Measurements from ENCODE around the gene TOM1L1. TPM values are rescaled to one million over a fixed set of nuclear protein-coding genes. Genes with fewer than 3 reads are reported as not detected.

TOM1L1 gene
- total RNA-seq, 1 donor from 2014 or later = 16.7 TPM

DNA sequence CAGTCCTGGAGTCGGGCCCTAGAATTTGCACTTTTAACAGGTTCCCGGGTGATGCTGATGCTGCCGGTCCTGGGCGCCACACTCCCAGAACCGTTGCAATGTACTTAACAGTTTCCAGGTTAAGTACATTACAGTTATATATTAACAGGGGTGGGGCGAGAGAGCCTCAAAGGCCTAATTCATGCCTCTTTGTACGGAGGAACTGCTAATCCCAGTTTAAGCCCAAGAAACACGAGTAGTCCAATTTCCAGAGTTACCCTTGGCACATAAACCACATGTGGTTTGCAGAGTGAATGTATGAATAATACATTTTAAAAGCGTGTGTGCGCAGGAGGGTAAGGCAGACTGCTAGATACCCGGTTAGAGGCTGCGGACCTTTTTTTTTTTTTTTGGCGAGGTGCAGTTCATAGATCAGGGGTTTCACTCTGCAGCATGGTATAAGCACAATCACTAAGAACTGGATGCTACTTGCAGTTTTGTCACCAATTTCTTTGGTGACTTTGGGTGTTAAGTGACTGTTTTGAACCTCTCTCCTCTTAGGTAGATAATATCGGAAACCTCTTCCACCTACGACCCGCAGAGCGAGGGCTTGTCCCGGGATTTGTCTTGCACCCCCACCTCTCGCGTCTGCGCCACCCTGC is 67.1 kb downstream of the TOM1L1 start:
- H3K36me3 Mint-ChIP-seq (ENCODE audit: low read depth, unreplicated experiment) = no peaks in the 10 kb centered on the region
- no peak for DNase-seq (ENCODE audit: low spot score)
- H3K9me3 Mint-ChIP-seq (ENCODE audit: unreplicated experiment) = no peaks in the 10 kb centered on the region

DNA sequence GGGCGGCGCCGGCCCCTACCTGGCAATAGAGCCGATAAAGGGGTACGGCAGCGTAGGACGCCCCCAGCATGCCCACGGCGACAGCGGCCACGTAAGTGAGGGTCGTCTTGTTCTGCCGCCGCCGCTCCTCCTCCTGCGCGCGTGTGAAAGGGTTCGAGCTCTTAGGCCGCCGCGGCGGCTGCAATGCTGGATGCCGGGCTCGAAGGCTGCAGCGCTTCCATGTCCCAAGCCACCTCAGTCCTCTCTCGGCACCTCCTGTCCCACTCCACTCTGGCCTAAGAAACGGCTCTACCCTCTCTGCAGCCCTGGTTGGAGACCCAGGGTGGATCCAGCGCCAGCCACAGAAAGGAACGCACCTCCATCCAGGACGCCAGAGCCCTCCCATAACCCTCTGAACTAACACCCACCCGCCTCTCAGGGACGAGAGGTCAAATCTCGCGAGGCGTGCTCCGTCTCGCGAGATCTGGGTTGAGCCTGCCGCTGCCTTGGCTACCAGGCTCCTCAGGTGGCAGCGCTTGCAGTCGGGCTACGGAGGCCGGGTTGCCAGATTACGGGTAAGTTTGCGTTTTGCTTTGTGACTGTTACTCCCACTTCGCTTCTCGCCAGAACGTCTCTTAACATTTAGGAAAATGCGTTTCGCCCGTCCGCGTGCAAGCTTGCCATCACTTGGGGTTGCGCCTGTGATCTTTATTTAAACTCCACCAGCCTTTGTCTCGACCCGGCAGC is 67.8 kb downstream of the TOM1L1 start, which contains the start of the genes COX11 and STXBP4:
Gene COX11 (minus strand): TSS at position 393 of the 726 bp plus-strand sequence. CDS start 8 bp downstream, at position 385.
Gene STXBP4 (plus strand): TSS at position 504 of the 726 bp plus-strand sequence. CDS start 17,455 bp downstream, outside the sequence.
- DNase-seq (ENCODE audit: low spot score) = peak; percentile 96
- Mint-ChIP-seq H3K9me3 (ENCODE audit: unreplicated experiment) (no peaks in the 10 kb centered on the region), H3K27me3 (ENCODE audit: unreplicated experiment) (no peaks in the 10 kb centered on the region), H3K4me3 (ENCODE audit: unreplicated experiment) (no peak within 1 kb of the TSS), H3K36me3 (ENCODE audit: low read depth, unreplicated experiment) (no peaks in the 10 kb centered on the region), H3K27ac (ENCODE audit: unreplicated experiment) (peak within 1 kb of the TSS; percentile 31), H3K4me1 (ENCODE audit: unreplicated experiment) (peaks cover 7% of the 10 kb centered on the region)
- TF ChIP-seq, protein P1, sequence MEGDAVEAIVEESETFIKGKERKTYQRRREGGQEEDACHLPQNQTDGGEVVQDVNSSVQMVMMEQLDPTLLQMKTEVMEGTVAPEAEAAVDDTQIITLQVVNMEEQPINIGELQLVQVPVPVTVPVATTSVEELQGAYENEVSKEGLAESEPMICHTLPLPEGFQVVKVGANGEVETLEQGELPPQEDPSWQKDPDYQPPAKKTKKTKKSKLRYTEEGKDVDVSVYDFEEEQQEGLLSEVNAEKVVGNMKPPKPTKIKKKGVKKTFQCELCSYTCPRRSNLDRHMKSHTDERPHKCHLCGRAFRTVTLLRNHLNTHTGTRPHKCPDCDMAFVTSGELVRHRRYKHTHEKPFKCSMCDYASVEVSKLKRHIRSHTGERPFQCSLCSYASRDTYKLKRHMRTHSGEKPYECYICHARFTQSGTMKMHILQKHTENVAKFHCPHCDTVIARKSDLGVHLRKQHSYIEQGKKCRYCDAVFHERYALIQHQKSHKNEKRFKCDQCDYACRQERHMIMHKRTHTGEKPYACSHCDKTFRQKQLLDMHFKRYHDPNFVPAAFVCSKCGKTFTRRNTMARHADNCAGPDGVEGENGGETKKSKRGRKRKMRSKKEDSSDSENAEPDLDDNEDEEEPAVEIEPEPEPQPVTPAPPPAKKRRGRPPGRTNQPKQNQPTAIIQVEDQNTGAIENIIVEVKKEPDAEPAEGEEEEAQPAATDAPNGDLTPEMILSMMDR (IDR thresholded peaks at IDR 0.05; ENCODE audit: unreplicated experiment) = no peak

More for the DNA sequence above, 67.1 kb downstream of the TOM1L1 start:
- TF ChIP-seq, protein P1 (IDR thresholded peaks at IDR 0.05; ENCODE audit: unreplicated experiment) = no peak
- Mint-ChIP-seq H3K27me3 (ENCODE audit: unreplicated experiment) (no peaks in the 10 kb centered on the region), H3K27ac (ENCODE audit: unreplicated experiment) (peak overlapping the region; percentile 31), H3K4me1 (ENCODE audit: unreplicated experiment) (peaks cover 7% of the 10 kb centered on the region), H3K4me3 (ENCODE audit: unreplicated experiment) (no peak overlapping the region)

DNA sequence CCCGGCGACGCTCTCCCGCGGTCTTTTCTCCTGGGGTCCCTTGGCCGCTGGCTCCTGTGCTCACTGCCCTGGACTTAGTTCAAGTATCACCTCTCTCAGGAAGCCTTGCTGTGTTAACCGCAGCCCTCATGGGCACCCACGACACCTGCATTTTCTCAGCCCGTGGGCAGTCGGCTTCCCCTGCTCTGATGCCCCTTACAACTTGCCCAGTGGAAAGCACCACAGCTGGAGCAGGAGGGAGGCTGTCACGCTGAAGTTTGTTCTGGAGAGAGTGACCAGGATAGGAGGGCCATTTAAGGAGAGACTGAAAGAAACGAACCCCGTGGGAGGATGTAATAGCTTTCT is 68.3 kb downstream of the TOM1L1 start:
- Mint-ChIP-seq H3K27me3 (ENCODE audit: unreplicated experiment) (no peaks in the 10 kb centered on the region), H3K9me3 (ENCODE audit: unreplicated experiment) (no peaks in the 10 kb centered on the region), H3K4me1 (ENCODE audit: unreplicated experiment) (peaks cover 7% of the 10 kb centered on the region), H3K36me3 (ENCODE audit: low read depth, unreplicated experiment) (no peaks in the 10 kb centered on the region), H3K27ac (ENCODE audit: unreplicated experiment) (no peak overlapping the region), H3K4me3 (ENCODE audit: unreplicated experiment) (no peak overlapping the region)
- TF ChIP-seq, protein P1 (IDR thresholded peaks at IDR 0.05; ENCODE audit: unreplicated experiment) = no peak
- DNase-seq (ENCODE audit: low spot score) = no peak

DNA sequence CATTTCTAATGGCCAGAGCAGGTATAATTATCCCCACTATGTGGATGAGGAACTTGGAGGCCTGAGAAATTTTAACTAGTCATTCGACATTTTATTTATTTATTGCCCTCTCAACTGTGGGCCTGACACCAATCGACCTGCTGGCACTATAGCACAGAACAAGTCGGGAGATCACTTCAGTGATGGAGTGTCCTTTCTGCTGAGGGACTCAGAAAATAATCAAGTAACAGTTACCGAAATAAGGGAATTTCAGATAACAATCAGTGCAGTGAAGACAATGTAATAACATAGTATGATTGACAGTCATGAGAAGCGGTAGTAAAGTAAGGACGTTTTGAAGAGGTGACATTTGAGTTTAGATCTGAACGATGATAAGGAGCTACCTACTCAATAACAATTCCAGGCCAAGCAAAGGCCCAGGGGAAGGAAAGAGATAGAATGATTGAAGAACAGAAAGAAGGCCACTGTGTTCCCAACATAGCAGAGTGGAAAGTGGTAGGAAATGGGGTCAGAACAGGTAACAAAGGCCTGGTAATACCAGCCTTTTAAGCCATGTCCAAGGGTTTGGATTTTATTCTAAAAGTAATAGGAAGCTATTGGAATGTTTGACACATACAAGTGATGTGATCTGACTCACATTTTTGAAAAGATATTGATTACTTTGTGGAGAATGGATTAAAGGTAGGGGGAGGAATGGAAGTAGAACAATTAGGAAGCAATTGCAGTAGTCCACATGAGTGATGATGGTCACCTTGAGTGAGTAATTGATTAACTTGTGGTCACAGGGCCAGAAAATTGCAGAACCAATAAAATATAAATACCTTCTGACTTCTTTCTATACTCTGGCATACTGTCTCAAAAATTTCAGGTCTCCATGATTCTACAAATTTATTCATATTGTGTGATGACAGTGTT is 69.3 kb downstream of the TOM1L1 start:
- no peak for DNase-seq (ENCODE audit: low spot score)
- Mint-ChIP-seq H3K9me3 (ENCODE audit: unreplicated experiment) (no peaks in the 10 kb centered on the region), H3K4me1 (ENCODE audit: unreplicated experiment) (peaks cover 7% of the 10 kb centered on the region), H3K27ac (ENCODE audit: unreplicated experiment) (no peak overlapping the region), H3K4me3 (ENCODE audit: unreplicated experiment) (no peak overlapping the region), H3K27me3 (ENCODE audit: unreplicated experiment) (no peaks in the 10 kb centered on the region), H3K36me3 (ENCODE audit: low read depth, unreplicated experiment) (no peaks in the 10 kb centered on the region)
- TF ChIP-seq, protein P1 (IDR thresholded peaks at IDR 0.05; ENCODE audit: unreplicated experiment) = no peak

Data from endothelial cell (in vitro differentiated cells).